ENCODE results near the gene PTBP3. TPM values are rescaled to one million over a fixed set of nuclear protein-coding genes. Genes with fewer than 3 reads are reported as not detected.

Gene PTBP3
- polyA plus RNA-seq, 1 of the 3 experiments (the other 2 are of a cell fraction) = 6.1 TPM

GRCh38 chr9:112173489-112174221 lies 159.8 kb downstream of the PTBP3 start:
- Histone ChIP-seq H3K9ac (no peak overlapping the region), H2AFZ (ENCODE audit: low read depth) (peak overlapping the region; percentile 68; the same call in 1 of the 2 replicates), H3K27ac (ENCODE audit: low read depth in 2 of 2, low read length in 1 of 2) (no peak overlapping the region), H3K9me2 (no peaks in the 10 kb centered on the region), H3K36me3 (replicated peaks in 1 of 2; ENCODE audit: control insufficient read depth in 1 of 2, insufficient read depth in 2 of 2, low read length in 1 of 2) (no peaks in the 10 kb centered on the region), H3K4me3 (ENCODE audit: low read depth in 2 of 2, low read length in 1 of 2) (no peak overlapping the region), H3K79me2 (ENCODE audit: insufficient read depth) (no peaks in the 10 kb centered on the region), H4K20me1 (ENCODE audit: insufficient read depth) (no peaks in the 10 kb centered on the region), H3K9me3 (no peaks in the 10 kb centered on the region), H3K4me2 (peak overlapping the region; percentile 46; the same call in 1 of the 2 replicates), H3K4me1 (ENCODE audit: control insufficient read depth in 1 of 2, insufficient read depth in 2 of 2, low read depth in 1 of 2, low read length in 1 of 2) (peaks cover 0 to 11% of the 10 kb centered on the region in 2 experiments; a peak in 1 of 4 replicates), H3K27me3 (ENCODE audit: insufficient read depth) (no peaks in the 10 kb centered on the region), H3F3A (replicated peaks; ENCODE audit: insufficient read depth) (peaks cover 7% of the 10 kb centered on the region)
- TF ChIP-seq FOXJ3 (CRISPR knock-in tag; IDR thresholded peaks at IDR 0.05) (no peak), SMC3 (IDR thresholded peaks at IDR 0.05; ENCODE audit: low read depth, low read length) (no peak), TEAD4 (IDR thresholded peaks at IDR 0.05; ENCODE audit: borderline replicate concordance, insufficient read depth) (no peak), TCF12 (IDR thresholded peaks at IDR 0.05) (no peak), TAF1 (IDR thresholded peaks at IDR 0.05; ENCODE audit: borderline replicate concordance, low read depth, low read length) (no peak), POLR2AphosphoS5 (IDR thresholded peaks at IDR 0.05; ENCODE audit: low read depth, low read length) (no peak), GATA2 (CRISPR knock-in tag; IDR thresholded peaks at IDR 0.05) (no peak), JUND (IDR thresholded peaks at IDR 0.05) (no peak), NFIC (IDR thresholded peaks at IDR 0.05; ENCODE audit: borderline replicate concordance) (no peak), RFX5 (IDR thresholded peaks at IDR 0.05; ENCODE audit: low read length) (no peak)
- ChIA-PET POLR2A (interaction anchor here (0.5 to 2.6 kb wide), 3 partner anchors 10 to 203 kb away, joined by 3 to 8 read pairs (median 4); partner anchors contain the start of gene PTBP3), CTCF (interaction anchor here (0.9 to 1.3 kb wide), 2 partner anchors 75 to 87 kb away, joined by 3 to 5 read pairs; no protein-coding TSS in a partner anchor)
- WGBS (ENCODE audit: low lambda C conversion rate) = 94% methylated on average over 11 of the region's 18 CpGs
- no peak for DNase-seq

- Histone ChIP-seq H2AFZ (ENCODE audit: low read depth) (no peak overlapping the region), H3K4me1 (ENCODE audit: control insufficient read depth in 1 of 2, insufficient read depth in 2 of 2, low read depth in 1 of 2, low read length in 1 of 2) (peaks cover 0 to 11% of the 10 kb centered on the region in 2 experiments; a peak in 1 of 4 replicates), H4K20me1 (ENCODE audit: insufficient read depth) (no peaks in the 10 kb centered on the region), H3K36me3 (replicated peaks in 1 of 2; ENCODE audit: control insufficient read depth in 1 of 2, insufficient read depth in 2 of 2, low read length in 1 of 2) (no peaks in the 10 kb centered on the region), H3K9me3 (no peaks in the 10 kb centered on the region), H3F3A (replicated peaks; ENCODE audit: insufficient read depth) (peaks cover 3% of the 10 kb centered on the region), H3K27ac (ENCODE audit: low read depth in 2 of 2, low read length in 1 of 2) (no peak overlapping the region), H3K4me2 (no peak overlapping the region), H3K79me2 (ENCODE audit: insufficient read depth) (no peaks in the 10 kb centered on the region), H3K9me2 (no peaks in the 10 kb centered on the region), H3K9ac (no peak overlapping the region), H3K27me3 (ENCODE audit: insufficient read depth) (no peaks in the 10 kb centered on the region), H3K4me3 (ENCODE audit: low read depth in 2 of 2, low read length in 1 of 2) (no peak overlapping the region)
- no peak for DNase-seq
- POLR2A ChIA-PET = no interaction called here
- TF ChIP-seq GABPA (IDR thresholded peaks at IDR 0.05; ENCODE audit: low read depth) = no peak
- TF ChIP-seq MEF2A (IDR thresholded peaks at IDR 0.05; ENCODE audit: borderline replicate concordance, low read depth) = no peak
- no peak for TF ChIP-seq FOXJ3 (CRISPR knock-in tag; IDR thresholded peaks at IDR 0.05)
- TF ChIP-seq PBX3 (IDR thresholded peaks at IDR 0.05) = no peak
- TF ChIP-seq USF1 (IDR thresholded peaks at IDR 0.05; ENCODE audit: borderline replicate concordance, low read depth) = no peak
- no peak for TF ChIP-seq RCOR1 (IDR thresholded peaks at IDR 0.05; ENCODE audit: low read length)
- no peak for TF ChIP-seq TEAD4 (IDR thresholded peaks at IDR 0.05; ENCODE audit: borderline replicate concordance, insufficient read depth)
- no peak for TF ChIP-seq RAD21 (IDR thresholded peaks at IDR 0.05; ENCODE audit: low read length)
- no peak for TF ChIP-seq SMC3 (IDR thresholded peaks at IDR 0.05; ENCODE audit: low read depth, low read length)
- TF ChIP-seq CHD2 (IDR thresholded peaks at IDR 0.05; ENCODE audit: low read length, partially characterized antibody) = no peak
- TF ChIP-seq MAX (IDR thresholded peaks at IDR 0.05; ENCODE audit: low read depth) = no peak
- no peak for TF ChIP-seq EZH2phosphoT487 (IDR thresholded peaks at IDR 0.05; ENCODE audit: borderline replicate concordance, low read depth)
- TF ChIP-seq JUND (IDR thresholded peaks at IDR 0.05) = no peak
- WGBS (ENCODE audit: low lambda C conversion rate) = 98% methylated on average over 4 of the region's 5 CpGs
- CTCF ChIA-PET = no interaction called here
Observed at GRCh38 chr9:112170968-112171367, 162.5 kb downstream of the PTBP3 start.
